Head of caudate nucleus (tissue), 42 donors: ENCODE results near the gene RBBP5.

ENCODE experiments used
- DNase-seq, 42 donors: peaks; one replicate each; pipeline versions ENCODE4 v3.0.0 to v3.0.0-alpha.2; 2020 to 2021; ENCODE audit warnings: mixed read lengths in 7 of 42
- intact Hi-C: fragments of 100-400 bp; cut with DNase I; formaldehyde crosslinking; loops from one replicate; pipeline ENCODE4 v1.15.0; 2022

The RBBP5 gene

DNA sequence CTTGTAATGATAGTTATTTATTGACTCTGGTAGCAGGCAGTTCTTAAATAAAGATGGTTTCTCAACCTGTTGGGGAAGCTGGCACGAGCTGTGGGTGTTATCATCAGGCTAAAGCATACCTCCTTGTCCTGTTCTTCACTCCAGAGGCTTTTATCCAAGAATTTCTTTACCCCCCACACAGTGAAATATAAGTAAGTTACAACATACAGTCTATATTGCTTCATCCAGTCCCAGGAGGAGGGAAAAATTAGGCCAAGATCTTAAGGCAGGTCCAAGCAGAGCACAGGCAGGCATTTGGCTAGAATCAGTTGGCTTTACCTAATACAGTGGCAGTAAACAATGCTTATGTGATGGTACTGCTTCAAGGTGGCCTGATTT lies 43.9 kb downstream of the RBBP5 start:
- DNase-seq: no peak
- intact Hi-C loops: no loop called here

DNA sequence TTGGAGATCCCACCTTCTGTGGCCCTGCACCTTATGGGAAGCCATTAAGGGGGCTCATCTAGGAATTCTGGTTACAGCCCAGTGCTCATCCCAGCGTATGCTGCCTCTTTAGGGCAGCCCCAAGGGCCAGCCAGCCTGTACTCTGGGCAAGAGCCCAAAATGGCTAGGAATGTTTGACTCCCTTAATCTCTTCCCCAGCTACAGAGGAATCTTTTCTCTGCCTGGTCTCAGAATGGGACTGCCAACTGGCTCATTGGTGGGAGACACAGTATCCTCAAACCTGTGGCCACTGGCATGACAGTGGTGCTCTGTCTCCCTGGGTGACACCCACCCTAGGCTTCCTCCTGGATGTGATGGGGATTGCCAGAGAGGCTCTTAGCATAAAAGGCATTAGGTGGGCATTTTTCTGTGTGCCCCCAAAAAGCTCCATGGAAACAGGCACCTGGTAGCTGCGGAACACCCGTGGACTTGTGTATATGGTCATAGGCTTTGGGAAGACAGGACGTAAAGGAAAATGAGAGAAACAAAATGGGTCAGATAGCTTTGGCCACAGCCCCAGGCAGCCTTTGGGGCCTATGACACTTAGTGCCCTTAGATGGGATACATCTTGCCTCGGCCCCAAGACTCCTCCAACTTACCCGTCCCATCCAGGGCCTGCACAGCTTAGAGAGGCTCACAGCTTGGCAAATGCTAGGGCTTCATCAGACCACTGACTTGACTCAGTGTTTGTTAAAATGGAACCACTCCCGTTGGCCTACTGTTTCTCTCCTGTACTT lies 44.4 kb downstream of the RBBP5 start:
- peak in 4 of 42 donors; percentile 17 to 48 (median 26) for DNase-seq

DNA sequence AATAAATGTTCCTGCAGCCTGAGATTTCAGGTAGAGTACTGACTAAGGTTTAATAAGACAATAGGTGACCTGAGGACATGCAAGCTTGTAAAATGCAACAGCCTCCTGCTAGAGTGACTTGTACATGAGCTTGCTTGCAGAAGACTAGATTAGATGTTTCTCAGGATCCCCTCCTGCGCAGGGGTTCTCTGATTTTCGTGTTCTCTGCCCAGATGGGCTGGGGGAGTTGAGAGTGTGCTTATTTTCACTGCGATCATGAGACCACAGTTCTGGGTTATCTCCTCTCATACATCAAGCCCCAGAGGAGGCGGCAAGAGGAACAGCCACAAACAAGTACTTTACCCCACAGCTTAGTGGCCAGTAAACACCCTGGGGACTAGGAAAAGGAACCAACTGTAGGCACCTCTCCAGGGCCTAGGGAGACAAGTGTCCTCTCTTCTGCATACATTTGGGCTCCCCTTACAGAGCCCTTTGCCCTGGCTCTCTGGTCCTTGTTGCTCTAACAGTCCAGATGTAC lies 45.5 kb downstream of the RBBP5 start:
- peak in 2 of 42 donors; percentile 12 to 45 for DNase-seq
- intact Hi-C loops: no loop called here

More for the DNA sequence above, 44.4 kb downstream of the RBBP5 start:
- intact Hi-C loops: no loop called here

DNA sequence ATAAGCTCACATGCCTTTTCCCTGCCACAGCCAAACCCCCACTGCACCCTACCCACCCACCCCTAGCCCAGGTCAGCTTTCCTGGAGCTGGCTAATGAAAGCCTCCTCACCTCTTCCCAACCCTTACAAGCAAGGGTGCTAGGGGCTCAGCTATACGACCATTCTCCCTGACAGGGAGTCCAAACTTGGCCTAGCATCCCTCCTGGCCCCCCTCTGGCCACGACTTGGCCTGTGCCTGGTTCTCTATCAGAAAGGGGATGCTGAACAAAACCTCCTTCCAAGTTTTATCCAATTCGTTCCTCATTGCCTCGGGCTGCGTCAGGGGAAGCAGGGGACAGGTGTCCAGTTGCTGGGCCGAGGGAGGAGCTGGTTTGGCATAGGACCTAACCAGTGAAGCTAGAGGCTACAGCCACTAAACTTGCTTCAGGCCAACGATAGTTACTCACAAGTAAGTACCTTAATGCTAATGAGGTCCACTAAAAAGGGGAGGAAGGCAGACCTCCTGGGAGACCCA lies 46.1 kb downstream of the RBBP5 start:
- intact Hi-C loops: no loop called here
- DNase-seq: no peak

DNA sequence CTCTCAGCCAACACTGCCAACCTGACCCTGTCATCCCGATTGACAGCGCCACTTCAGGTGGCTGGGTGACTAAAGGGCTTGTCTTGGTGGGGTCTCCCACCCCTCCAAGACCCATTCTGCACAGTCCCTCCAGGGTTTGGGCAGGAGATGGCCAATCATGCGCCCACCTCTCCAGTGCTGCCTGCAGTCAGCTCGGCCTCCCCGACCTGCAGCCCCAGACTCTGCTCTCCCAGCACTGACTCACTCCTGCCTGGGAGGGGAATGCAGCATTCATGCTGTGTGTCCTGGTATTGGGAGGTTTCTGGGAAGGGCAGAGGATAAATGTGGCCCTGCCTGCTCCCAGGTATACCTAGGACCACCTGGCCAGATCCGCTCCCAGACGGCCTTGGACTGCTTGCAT lies 47.3 kb downstream of the RBBP5 start:
- intact Hi-C loops: no loop called here
- DNase-seq: no peak

DNA sequence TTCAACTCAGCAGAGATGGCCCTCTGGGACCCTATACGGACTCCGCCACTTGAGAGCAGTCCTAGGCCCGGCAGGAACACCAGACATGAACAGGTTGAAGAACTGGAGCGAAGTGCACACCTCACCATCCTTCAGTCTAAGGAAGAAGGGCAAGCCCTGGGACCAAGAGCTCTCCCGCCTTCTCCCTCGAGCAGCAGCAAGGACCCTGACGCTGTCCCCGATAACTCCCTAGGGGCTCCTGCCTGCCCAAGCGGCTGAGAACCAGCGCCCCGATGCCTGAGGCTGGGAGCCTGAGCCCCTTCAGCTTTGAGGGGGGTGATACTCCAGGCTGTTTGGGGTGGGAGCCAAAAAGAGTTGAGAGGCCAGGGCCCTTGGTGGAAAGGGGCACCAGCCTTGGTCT lies 47.7 kb downstream of the RBBP5 start:
- intact Hi-C loops: no loop called here
- peak in 1 of 42 donors; percentile 10 for DNase-seq

DNA sequence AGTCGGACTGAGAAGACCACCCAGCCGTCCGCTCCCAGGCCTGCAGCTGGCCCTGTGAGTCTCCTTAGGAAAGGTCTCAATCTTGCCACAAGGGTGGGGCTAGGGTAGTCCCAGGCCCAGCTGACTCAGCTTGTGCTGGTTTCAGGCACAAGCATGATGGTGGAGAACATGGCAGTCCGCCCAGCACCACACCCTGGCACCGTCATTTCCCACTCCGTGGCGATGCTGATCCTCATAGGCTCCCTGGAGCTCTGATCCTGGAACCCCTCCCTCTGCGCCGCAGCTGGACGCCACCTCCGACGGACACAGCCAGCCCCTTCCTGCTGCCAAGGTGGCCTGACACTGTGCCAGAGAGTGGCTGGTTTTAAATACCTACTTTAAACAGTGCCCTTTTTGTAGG lies 48.3 kb downstream of the RBBP5 start:
- peak in 4 of 42 donors; percentile 9 to 50 (median 26) for DNase-seq
- intact Hi-C loops: no loop called here

DNA sequence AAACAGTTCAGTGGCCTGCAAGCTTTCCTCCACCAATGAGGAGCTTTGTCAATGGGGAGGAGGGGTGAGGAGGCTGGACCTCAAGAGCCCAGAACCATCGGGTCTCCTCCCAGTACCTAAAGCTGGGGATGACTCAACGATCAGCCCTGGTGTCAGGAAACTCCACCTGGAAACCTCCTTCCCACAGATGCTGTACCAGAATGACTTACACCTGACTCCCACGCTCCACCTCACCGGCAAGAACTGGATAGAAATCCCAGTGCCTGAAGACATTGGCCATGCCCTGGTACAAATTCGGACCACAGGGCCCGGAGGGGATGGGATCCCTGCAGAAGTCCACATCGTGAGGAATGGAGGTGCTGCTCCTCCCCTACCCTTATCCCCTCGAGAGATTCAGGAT lies 48.9 kb downstream of the RBBP5 start:
- intact Hi-C loops: no loop called here
- peak in 34 of 42 donors; percentile 38 to 91 (median 70) for DNase-seq

DNA sequence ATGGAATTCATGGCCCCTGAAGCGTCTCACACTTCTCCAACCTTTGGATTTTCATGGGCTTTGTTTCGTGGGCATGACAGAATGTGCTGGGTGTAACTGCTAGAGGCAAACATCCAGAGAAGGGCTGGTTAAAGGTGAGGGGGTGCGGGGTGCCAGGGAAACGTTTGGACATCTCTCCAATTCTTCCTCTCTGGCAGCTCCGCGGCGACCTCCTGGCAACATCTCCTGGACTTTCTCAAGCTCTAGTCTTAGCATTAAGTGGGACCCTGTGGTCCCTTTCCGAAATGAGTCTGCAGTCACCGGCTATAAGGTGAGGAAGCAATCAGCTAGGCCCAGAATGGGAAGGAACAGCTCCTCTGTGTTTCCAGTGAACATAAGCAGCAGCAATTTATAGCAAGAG lies 49.5 kb downstream of the RBBP5 start:
- intact Hi-C loops: no loop called here
- peak in 1 of 42 donors; percentile 7 for DNase-seq

DNA sequence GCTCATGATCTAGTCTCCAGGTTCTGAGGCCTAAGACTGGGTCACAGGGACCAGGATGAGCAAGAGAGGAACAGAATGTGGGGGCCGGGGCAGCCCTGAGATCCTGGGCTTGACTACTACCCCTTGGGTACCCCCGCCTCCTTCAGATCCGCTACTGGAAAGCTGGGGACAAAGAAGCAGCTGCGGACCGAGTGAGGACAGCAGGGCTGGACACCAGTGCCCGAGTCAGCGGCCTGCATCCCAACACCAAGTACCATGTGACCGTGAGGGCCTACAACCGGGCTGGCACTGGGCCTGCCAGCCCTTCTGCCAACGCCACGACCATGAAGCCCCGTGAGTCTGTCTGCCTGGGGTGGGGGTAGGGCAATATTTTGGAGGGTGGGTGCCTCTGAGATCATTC lies 50.0 kb downstream of the RBBP5 start:
- peak in 19 of 42 donors; percentile 39 to 84 (median 63) for DNase-seq
- intact Hi-C loops: no loop called here

DNA sequence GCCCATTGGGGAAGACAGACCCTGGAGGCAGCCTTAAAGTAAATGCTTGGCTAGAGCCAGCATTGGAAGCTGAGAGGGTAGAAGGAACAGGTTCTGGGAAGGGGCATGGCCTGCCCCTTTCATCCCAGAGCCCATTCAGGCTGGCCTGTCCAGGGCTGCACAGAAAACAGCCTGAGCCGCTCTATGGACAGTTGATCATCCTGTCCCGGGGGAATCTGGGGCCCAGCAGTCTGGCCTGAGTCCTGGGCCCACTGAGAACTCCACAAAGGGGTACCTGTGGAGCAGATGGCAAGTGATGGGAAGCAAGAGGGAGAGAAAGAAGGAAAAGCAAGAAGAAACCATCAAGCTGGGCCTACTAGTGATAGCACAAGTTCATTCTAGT lies 50.8 kb downstream of the RBBP5 start:
- no peak for DNase-seq
- intact Hi-C loops: no loop called here

DNA sequence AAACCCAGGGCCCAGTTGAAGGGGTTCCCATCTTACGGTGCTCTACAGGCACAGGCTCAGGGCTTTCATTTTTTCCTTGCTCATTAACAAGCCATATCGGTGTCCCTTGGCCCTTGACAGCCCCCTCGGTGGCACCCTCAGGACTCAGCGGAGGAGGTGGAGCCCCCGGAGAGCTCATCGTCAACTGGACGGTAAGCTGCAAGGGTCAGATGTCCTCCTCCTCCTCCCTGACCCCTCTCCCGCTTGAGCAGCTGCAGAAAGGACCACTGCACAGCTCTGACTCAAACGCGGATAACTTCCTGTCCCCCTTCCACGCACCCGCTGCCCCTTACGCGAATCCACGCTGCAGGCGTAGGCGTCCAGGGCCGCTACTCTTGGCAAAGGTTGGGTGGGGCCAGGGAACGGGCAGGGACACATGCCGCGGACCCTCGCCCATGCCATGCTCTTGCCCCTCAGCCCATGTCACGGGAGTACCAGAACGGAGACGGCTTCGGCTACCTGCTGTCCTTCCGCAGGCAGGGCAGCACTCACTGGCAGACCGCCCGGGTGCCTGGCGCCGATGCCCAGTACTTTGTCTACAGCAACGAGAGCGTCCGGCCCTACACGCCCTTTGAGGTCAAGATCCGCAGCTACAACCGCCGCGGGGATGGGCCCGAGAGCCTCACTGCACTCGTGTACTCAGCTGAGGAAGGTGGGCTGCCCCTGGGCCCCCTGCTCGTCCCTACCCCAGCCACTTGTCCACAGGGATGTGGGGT lies 52.2 kb downstream of the RBBP5 start:
- intact Hi-C loops: no loop called here
- peak in 4 of 42 donors; percentile 7 to 42 (median 12) for DNase-seq

DNA sequence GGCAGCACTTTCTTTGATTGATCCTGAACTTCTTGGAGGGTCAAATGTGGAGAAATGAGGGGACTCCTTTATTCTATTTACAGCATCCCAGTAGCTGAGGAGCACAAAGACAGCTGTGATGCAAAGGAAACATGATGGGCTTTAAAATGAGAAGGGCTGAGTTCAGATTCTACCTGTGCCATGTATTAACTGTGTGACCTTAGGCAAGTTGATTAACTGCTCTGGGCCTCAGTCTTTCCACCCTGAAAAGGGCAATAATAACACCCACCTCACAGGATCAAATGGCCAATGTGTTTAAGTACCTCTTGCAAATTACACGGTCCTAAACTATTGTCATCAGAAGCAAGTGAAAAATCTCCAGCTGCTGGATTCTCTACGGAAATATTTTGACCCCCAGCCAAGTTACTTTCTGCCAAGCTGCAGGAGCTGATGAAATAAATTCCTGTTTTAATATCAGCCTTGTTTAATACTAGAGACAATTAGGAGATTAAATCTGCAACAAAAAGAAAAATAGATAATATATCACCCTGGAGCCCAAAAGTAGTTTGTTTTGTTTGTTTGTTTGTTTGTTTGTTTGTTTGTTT lies 53.2 kb downstream of the RBBP5 start:
- no peak for DNase-seq
- intact Hi-C loops: no loop called here

DNA sequence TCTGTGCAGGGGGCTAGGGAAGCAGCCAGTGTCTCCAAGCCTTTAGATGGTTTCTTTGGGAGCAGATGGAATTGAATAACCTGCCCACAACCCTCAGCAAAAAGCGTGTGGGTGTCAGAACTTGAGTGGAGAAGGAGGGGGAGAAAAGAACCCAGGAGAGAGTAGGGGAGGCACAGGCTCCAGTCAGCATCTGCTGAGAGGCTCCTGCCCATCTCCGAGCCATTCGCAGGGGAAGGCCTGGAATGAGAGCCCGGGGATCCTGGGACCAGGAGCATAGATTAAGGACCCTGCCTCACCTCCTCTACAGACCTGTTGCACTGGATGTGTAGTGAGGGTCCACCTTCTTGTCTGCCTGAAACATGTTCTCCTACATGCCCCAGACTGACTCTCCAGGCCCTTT lies 53.8 kb downstream of the RBBP5 start:
- intact Hi-C loops: no loop called here
- DNase-seq: peak in 12 of 42 donors; percentile 24 to 74 (median 48)

DNA sequence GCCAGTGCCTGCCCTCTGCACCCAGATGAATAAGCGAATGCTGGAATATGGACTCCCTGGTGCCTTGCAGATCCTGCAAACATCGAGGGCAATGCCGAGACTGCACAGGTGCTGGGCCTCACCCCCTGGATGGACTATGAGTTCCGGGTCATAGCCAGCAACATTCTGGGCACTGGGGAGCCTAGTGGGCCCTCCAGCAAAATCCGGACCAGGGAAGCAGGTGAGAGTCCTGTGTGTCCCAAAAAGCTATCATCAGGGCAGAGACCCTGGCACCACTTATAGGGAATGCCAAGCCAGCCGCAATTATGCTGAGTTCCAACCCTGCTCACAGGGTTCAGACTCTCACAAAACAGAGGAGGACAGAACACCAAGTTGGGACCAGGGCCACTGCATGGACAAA lies 54.7 kb downstream of the RBBP5 start:
- intact Hi-C loops: no loop called here
- DNase-seq: peak in 4 of 42 donors; percentile 5 to 40 (median 19)

DNA sequence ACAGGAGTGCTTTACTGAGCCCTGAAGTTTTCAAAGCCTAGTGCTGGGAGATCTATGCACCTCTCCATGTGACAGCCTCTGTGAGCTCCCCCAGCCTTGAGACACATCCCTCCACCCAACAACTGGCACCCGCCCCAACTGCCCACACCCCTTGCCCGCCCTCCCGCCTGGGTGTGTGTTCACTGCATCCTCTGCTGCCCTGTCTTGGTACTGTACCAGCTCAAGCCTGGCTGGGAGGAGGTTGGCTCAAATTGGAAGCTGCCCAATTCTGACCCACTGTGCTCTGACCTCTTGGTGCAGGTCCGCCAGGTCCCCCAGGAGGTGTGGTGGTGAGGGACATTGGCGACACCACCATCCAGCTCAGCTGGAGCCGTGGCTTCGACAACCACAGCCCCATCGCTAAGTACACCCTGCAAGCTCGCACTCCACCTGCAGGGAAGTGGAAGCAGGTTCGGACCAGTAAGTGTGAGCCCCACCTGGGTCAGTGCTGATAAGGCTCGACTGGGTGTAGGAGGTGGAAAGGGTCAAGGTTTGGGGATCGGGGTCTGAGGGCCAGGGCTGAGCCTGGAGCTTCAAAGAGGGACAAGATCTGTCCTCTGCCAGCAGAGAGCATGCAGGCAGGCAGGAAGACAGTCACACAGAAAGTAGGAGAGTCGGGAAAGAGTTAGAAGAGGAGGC lies 55.5 kb downstream of the RBBP5 start:
- peak in 12 of 42 donors; percentile 8 to 54 (median 26) for DNase-seq

DNA sequence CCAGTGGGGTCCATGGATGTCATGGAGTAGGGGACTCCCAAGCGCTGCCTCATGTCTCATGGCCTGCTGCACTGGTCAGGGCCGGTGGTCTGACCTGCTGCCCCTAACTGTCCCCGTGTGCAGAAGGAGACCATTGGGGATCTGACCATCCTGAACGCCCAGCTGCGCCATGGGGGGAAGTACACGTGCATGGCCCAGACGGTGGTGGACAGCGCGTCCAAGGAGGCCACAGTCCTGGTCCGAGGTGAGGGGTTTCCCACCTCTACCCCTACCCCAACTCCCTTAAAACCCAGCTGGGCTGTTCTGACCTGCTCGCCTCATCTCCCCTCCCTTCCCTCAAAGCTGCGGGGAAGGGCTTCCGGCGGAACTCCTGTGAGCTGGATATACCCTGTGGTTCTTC lies 56.1 kb downstream of the RBBP5 start:
- DNase-seq: peak in 7 of 42 donors; percentile 4 to 37 (median 12)
- intact Hi-C loops: no loop called here

More for the DNA sequence above, 55.5 kb downstream of the RBBP5 start:
- intact Hi-C loops: no loop called here

DNA sequence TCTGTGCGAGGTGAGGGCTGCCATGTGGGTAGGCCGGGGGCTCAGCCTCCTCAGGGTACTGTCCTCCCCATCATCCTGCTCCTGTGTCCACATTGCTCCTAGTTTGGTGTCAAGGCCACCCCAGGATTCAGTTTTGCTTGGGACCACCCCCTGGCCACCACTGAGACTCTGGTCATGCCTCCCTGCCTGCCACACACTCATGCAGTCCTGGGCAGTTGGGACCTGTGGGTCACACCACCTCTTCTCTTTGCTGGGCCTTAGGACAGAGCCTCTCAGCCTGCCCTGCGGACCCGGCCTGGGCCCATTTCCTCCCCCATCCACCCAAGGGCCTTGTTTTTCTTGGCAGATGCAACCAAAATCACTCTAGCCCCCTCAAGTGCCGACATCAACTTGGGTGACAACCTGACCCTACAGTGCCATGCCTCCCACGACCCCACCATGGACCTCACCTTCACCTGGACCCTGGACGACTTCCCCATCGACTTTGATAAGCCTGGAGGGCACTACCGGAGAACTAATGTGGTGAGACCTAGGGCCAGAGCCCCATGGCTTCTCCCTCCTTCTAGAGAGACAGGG lies 56.9 kb downstream of the RBBP5 start:
- intact Hi-C loops: no loop called here
- peak in 4 of 42 donors; percentile 5 to 18 (median 6) for DNase-seq

DNA sequence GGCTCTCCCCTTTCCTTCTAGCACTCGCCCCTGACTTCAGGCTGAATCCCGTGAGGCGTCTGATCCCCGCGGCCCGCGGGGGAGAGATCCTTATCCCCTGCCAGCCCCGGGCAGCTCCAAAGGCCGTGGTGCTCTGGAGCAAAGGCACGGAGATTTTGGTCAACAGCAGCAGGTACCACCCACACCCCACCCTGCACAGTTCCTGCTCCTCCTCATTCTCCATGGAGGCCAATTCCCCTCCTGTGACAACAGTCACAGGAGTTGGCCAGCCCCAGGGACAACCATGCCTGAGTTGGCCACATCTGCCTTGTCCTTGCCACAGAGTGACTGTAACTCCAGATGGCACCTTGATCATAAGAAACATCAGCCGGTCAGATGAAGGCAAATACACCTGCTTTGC lies 57.5 kb downstream of the RBBP5 start:
- intact Hi-C loops: no loop called here
- DNase-seq: peak in 7 of 42 donors; percentile 3 to 24 (median 10)
